HEK293 (cell line): Measurements from ENCODE around the gene PKN1.

Source experiments
- ELK4 ChIP-seq: IDR thresholded peaks from 2 replicates; pipeline ENCODE4 v1.6.1; 2011; ENCODE audit warnings: mild to moderate bottlenecking, low read depth, low read length, borderline replicate concordance
- GLIS1 ChIP-seq: fragments of 450-650 bp; formaldehyde crosslinking; IDR thresholded peaks from 2 replicates; pipeline ENCODE4 v1.5.1; 2016; ENCODE audit warnings: missing biosample characterization, missing genetic modification characterization
- KLF1 ChIP-seq: fragments of 450-650 bp; formaldehyde crosslinking; IDR thresholded peaks from 2 replicates; pipeline ENCODE4 v1.5.1; 2016; ENCODE audit warnings: missing biosample characterization, missing genetic modification characterization
- KLF8 ChIP-seq: fragments of 450-650 bp; formaldehyde crosslinking; IDR thresholded peaks from 2 replicates; pipeline ENCODE4 v1.5.1; 2016; ENCODE audit warnings: missing biosample characterization, missing genetic modification characterization
- KLF9 ChIP-seq: fragments of 450-650 bp; formaldehyde crosslinking; IDR thresholded peaks from 2 replicates; pipeline ENCODE4 v1.5.1; 2016; ENCODE audit warnings: missing biosample characterization, missing genetic modification characterization, low read depth
- PBX3 ChIP-seq: sonication (generic); formaldehyde crosslinking; IDR thresholded peaks from 2 replicates; pipeline ENCODE4 v1.8.1; 2022; ENCODE audit warnings: mild to moderate bottlenecking, moderate library complexity, missing genetic modification reagents
- PRDM10 ChIP-seq: fragments of 450-650 bp; formaldehyde crosslinking; IDR thresholded peaks from 2 replicates; pipeline ENCODE4 v1.5.1; 2016; ENCODE audit warnings: missing biosample characterization, missing genetic modification characterization
- SCRT2 ChIP-seq: fragments of 450-650 bp; formaldehyde crosslinking; IDR thresholded peaks from 2 replicates; pipeline ENCODE4 v1.5.1; 2016; ENCODE audit warnings: missing biosample characterization, missing genetic modification characterization
- TCF7L2 ChIP-seq: IDR thresholded peaks from 2 replicates; pipeline ENCODE4 v1.6.1; 2011; ENCODE audit warnings: low read depth, mild to moderate bottlenecking, inconsistent platforms, low read length, moderate library complexity, borderline replicate concordance
- ZNF202 ChIP-seq: fragments of 450-650 bp; formaldehyde crosslinking; IDR thresholded peaks from 2 replicates; pipeline ENCODE4 v1.5.1; 2016; ENCODE audit warnings: missing biosample characterization, missing genetic modification characterization, borderline replicate concordance
- ZNF280C ChIP-seq: fragments of 450-650 bp; formaldehyde crosslinking; IDR thresholded peaks from 2 replicates; pipeline ENCODE4 v1.5.1; 2016; ENCODE audit warnings: missing biosample characterization, missing genetic modification characterization
- ZNF335 ChIP-seq: fragments of 450-650 bp; formaldehyde crosslinking; conservative IDR thresholded peaks from 2 replicates; pipeline ENCODE4 v1.5.1; 2016; ENCODE audit warnings: missing biosample characterization, missing genetic modification characterization
- ZNF341 ChIP-seq: fragments of 450-650 bp; formaldehyde crosslinking; IDR thresholded peaks from 2 replicates; pipeline ENCODE4; 2016; ENCODE audit warnings: low read depth, missing biosample characterization, missing genetic modification characterization
- ZNF37A ChIP-seq: fragments of 450-650 bp; IDR thresholded peaks from 2 replicates; pipeline ENCODE4 v1.5.1; 2018; ENCODE audit warnings: missing biosample characterization, missing genetic modification characterization
- ZNF394 ChIP-seq: fragments of 450-650 bp; formaldehyde crosslinking; IDR thresholded peaks from 2 replicates; pipeline ENCODE4 v1.5.1; 2016; ENCODE audit warnings: missing biosample characterization, missing genetic modification characterization, mild to moderate bottlenecking, moderate library complexity, borderline replicate concordance
- ZNF488 ChIP-seq: fragments of 450-650 bp; formaldehyde crosslinking; IDR thresholded peaks from 2 replicates; pipeline ENCODE4 v1.5.1; 2016; ENCODE audit warnings: missing biosample characterization, missing genetic modification characterization
- ZNF518A ChIP-seq: fragments of 450-650 bp; formaldehyde crosslinking; conservative IDR thresholded peaks from 2 replicates; pipeline ENCODE4 v1.5.1; 2016; ENCODE audit warnings: low read depth, missing biosample characterization, missing genetic modification characterization
- ZNF747 ChIP-seq: fragments of 450-650 bp; formaldehyde crosslinking; IDR thresholded peaks from 2 replicates; pipeline ENCODE4 v1.5.1; 2016; ENCODE audit warnings: missing biosample characterization, missing genetic modification characterization
- ZNF76 ChIP-seq: fragments of 450-650 bp; formaldehyde crosslinking; IDR thresholded peaks from 2 replicates; pipeline ENCODE4; 2016; ENCODE audit warnings: low read depth, missing biosample characterization, missing genetic modification characterization, borderline replicate concordance
- ZNF777 ChIP-seq: fragments of 450-650 bp; formaldehyde crosslinking; IDR thresholded peaks from 2 replicates; pipeline ENCODE4 v1.5.1; 2017; ENCODE audit warnings: missing biosample characterization, missing genetic modification characterization, borderline replicate concordance
- ZNF785 ChIP-seq: fragments of 450-650 bp; formaldehyde crosslinking; IDR thresholded peaks from 2 replicates; pipeline ENCODE4 v1.5.1; 2016; ENCODE audit warnings: missing biosample characterization, missing genetic modification characterization
- ZSCAN23 ChIP-seq: fragments of 450-650 bp; formaldehyde crosslinking; IDR thresholded peaks from 2 replicates; pipeline ENCODE4 v1.5.1; 2016; ENCODE audit warnings: missing biosample characterization, missing genetic modification characterization
- ZSCAN5A ChIP-seq: fragments of 450-650 bp; formaldehyde crosslinking; IDR thresholded peaks from 2 replicates; pipeline ENCODE4 v1.5.1; 2016; ENCODE audit warnings: missing biosample characterization, missing genetic modification characterization

The PKN1 gene

GRCh38 chr19:14432791-14433553 lies at the start of gene PKN1 (continued):
- TF ChIP-seq TCF7L2 (no peak), GLIS1 (0 out of 2 replicates have a peak, but pooled peaks have one; percentile 12), ZNF785 (tag by site-specific recombination) (no peak), ZNF341 (tag by site-specific recombination) (no peak), ZNF37A (tag by site-specific recombination) (no peak), ZNF488 (no peak), ZNF76 (tag by site-specific recombination) (peak; percentile 71), SCRT2 (no peak), ZSCAN23 (no peak), ZNF335 (tag by site-specific recombination) (peak; percentile 59), KLF1 (tag by site-specific recombination) (peak; percentile 33), ZNF280C (tag by site-specific recombination) (no peak), ZNF777 (tag by site-specific recombination) (peak; percentile 62; the same call in 1 of the 2 replicates), ZNF518A (no peak), ZNF747 (tag by site-specific recombination) (no peak), ZNF202 (tag by site-specific recombination) (no peak), PBX3 (no peak), PRDM10 (tag by site-specific recombination) (peak; percentile 94), KLF9 (peak; percentile 80; the same call in 1 of the 2 replicates), KLF8 (tag by site-specific recombination) (0 out of 2 replicates have a peak, but pooled peaks have one; percentile 68), ELK4 (no peak), ZSCAN5A (tag by site-specific recombination) (no peak), ZNF394 (tag by site-specific recombination) (0 out of 2 replicates have a peak, but pooled peaks have one; percentile 13)
